ENCODE measurements around the gene TXK.
A peak's percentile ranks its signal among the peaks of the same experiment; 100 is the strongest.

TXK gene

GRCh38 chr4:48100256-48100655 lies 33.8 kb downstream of the TXK start:
- no peak for DNase-seq

- DNase-seq, result no peak
These were observed 38.6 kb downstream of the TXK start for GRCh38 chr4:48095441-48095840.

GRCh38 chr4:48093991-48094416 lies 40.0 kb downstream of the TXK start:
- DNase-seq, result peak; percentile 70

GRCh38 chr4:48090621-48091020 lies 43.4 kb downstream of the TXK start:
- DNase-seq, result no peak

- DNase-seq, result no peak
These were observed 48.0 kb downstream of the TXK start for GRCh38 chr4:48085821-48086589.

- no peak for DNase-seq
These were observed 51.1 kb downstream of the TXK start for GRCh38 chr4:48082956-48083355.

GRCh38 chr4:48081196-48081595 lies 52.9 kb downstream of the TXK start:
- DNase-seq, result no peak

GRCh38 chr4:48079972-48080391 lies 54.1 kb downstream of the TXK start:
- DNase-seq, result no peak

- DNase-seq, result no peak
These were observed 55.0 kb downstream of the TXK start for GRCh38 chr4:48078862-48079655.

- no peak for DNase-seq
These were observed 55.6 kb downstream of the TXK start for GRCh38 chr4:48078425-48078824.

- no peak for DNase-seq
These were observed 59.4 kb downstream of the TXK start for GRCh38 chr4:48074657-48075056.

- DNase-seq, result no peak
These were observed 60.4 kb downstream of the TXK start for GRCh38 chr4:48073567-48074103.

GRCh38 chr4:48071191-48071590 lies 62.9 kb downstream of the TXK start:
- DNase-seq, result no peak

- no peak for DNase-seq
These were observed 65.0 kb downstream of the TXK start for GRCh38 chr4:48069026-48069425.

- DNase-seq, result no peak
These were observed 65.9 kb downstream of the TXK start for GRCh38 chr4:48068182-48068581.

- DNase-seq, result no peak
These were observed 66.5 kb downstream of the TXK start for GRCh38 chr4:48067536-48067935.

GRCh38 chr4:48065587-48066052 lies 68.4 kb downstream of the TXK start:
- no peak for DNase-seq

GRCh38 chr4:48064349-48064748 lies 69.7 kb downstream of the TXK start:
- no peak for DNase-seq

- DNase-seq, result no peak
These were observed 75.2 kb downstream of the TXK start for GRCh38 chr4:48058617-48059530.

- DNase-seq, result no peak
These were observed 83.0 kb downstream of the TXK start for GRCh38 chr4:48051078-48051477.

- DNase-seq, result no peak
These were observed 84.6 kb downstream of the TXK start for GRCh38 chr4:48049483-48049882.

- DNase-seq, result no peak
These were observed 86.2 kb downstream of the TXK start for GRCh38 chr4:48047896-48048295.

GRCh38 chr4:48047421-48047844 lies 86.6 kb downstream of the TXK start:
- DNase-seq, result peak; percentile 86
